Medulla oblongata (tissue), 1 donor: ENCODE results near the gene IRF6.

Experiments
- DNase-seq: peaks from one replicate; pipeline ENCODE4 v3.0.0-alpha.2; 2015; ENCODE audit errors: extremely low spot score

Gene IRF6

GRCh38 chr1:209790286-209791193 lies 15.4 kb downstream of the IRF6 start:
- DNase-seq = no peak

- DNase-seq = no peak
These were observed 16.7 kb downstream of the IRF6 start for GRCh38 chr1:209789245-209789644.

GRCh38 chr1:209787551-209787950 lies 18.4 kb downstream of the IRF6 start:
- DNase-seq = no peak

DNA sequence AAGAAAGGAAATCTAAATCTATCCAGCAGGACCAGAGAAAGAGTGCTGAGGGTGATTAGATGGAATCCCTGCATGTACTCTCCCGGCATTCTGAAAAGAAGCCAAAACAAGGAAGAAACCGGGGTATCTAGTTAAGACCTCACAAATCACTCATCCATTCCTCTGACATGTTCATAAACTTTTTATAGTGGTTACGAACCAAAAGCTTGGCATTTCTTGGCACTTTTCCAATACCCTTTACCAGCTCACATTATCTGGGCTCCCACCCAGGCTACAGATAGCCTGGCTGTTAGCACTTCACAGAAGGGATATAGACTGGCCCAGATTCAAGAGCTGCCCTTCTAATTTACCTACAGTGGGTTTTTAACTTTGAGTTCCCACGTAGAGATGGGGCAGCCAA lies 19.8 kb downstream of the IRF6 start:
- DNase-seq = no peak

DNA sequence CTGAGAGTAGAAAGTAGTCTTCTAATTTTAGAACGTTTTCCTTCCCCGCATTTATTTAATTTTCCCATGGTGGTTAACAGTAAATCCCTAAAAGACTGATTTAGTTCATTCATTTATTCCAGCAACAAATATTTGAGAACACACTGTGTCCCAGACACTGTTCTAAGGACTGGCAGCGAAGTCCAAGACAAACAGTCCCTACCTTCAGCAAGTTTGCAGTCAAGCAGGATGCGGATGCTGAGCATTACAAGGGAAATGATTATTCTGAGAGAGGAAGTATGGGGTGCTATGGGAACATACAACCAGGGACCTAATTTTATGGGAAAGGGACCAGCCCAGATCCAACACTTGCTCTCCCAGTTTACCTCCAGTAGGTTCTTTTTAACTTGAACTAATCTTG lies 20.4 kb downstream of the IRF6 start:
- DNase-seq = no peak

GRCh38 chr1:209784265-209785169 lies 21.4 kb downstream of the IRF6 start, which contains the start of gene C1orf74:
Gene C1orf74 (minus strand): TSS chr1:209784559. CDS start chr1:209783634, 925 bp downstream.
- peak; percentile 99 for DNase-seq

GRCh38 chr1:209783386-209783785 lies 22.6 kb downstream of the IRF6 start:
- DNase-seq = no peak

GRCh38 chr1:209780268-209780667 lies 25.7 kb downstream of the IRF6 start:
- DNase-seq = no peak

DNA sequence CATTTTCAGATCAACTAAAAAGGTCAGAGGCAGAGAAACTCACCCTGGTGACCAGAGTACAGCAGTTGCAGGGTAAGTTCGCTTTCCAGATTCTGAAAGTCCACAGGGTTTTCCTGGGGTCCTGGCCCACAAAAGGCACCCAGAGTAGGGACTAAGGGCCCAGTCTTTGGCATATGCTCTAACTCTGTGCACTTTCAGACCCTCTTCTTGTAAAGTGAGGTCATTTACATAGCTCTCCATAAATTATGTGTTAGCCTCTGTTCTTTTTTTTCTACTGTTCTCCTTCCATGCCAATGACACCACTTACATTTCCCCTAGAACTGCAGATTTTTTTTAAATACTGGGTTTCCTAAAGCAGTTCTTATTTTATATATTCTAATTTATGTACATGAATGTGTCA lies 27.8 kb downstream of the IRF6 start:
- DNase-seq = no peak

GRCh38 chr1:209777587-209777986 lies 28.4 kb downstream of the IRF6 start:
- no peak for DNase-seq

GRCh38 chr1:209775678-209776077 lies 30.3 kb downstream of the IRF6 start:
- no peak for DNase-seq

DNA sequence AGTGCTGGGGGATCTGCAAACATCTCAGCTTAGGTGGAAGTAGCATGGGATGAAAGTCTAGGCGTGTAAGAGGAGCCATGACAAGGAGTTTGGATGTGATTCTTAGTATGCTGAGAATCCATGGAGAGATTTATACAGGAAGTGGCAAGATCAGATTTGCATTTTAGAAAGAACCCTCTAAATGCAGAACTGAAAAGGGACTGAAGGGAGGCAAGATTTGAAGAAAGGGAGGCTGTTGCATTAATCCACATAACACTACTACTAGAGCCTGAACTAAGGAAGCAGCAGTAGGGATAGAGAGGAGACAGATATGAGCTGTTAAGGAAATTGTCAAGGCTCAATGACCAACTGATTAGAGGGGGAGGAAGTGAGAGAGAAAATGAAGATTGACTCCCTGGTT lies 31.4 kb downstream of the IRF6 start:
- DNase-seq = no peak

- DNase-seq = no peak
These were observed 33.8 kb downstream of the IRF6 start for GRCh38 chr1:209772126-209772525.

GRCh38 chr1:209770636-209771415 lies 35.1 kb downstream of the IRF6 start:
- no peak for DNase-seq

GRCh38 chr1:209769971-209770370 lies 36.0 kb downstream of the IRF6 start:
- DNase-seq = no peak

- peak; percentile 50 for DNase-seq
These were observed 36.6 kb downstream of the IRF6 start for GRCh38 chr1:209769171-209769904.

- DNase-seq = no peak
These were observed 37.6 kb downstream of the IRF6 start for GRCh38 chr1:209768354-209768774.

GRCh38 chr1:209767706-209768105 lies 38.2 kb downstream of the IRF6 start:
- peak; percentile 42 for DNase-seq

- no peak for DNase-seq
These were observed 38.8 kb downstream of the IRF6 start for GRCh38 chr1:209767096-209767495.

GRCh38 chr1:209766051-209766450 lies 39.9 kb downstream of the IRF6 start:
- DNase-seq = no peak
